HUES6 (cell line): ENCODE results near the gene TSPAN18.

Source experiments
- H3K27ac ChIP-seq: 2 replicates; pipeline ENCODE4 v1.7.0; 2013; ENCODE audit warnings: low read depth, mild to moderate bottlenecking, low read length, inconsistent platforms
- H3K27me3 ChIP-seq: 2 replicates; pipeline ENCODE4 v1.6.1; 2013; ENCODE audit warnings: low read length; ENCODE audit not compliant: control insufficient read depth, insufficient read depth
- H3K36me3 ChIP-seq: 2 replicates; pipeline ENCODE4 v1.6.1; 2013; ENCODE audit warnings: low read length; ENCODE audit not compliant: control insufficient read depth, insufficient read depth
- H3K4me1 ChIP-seq: 2 replicates; pipeline ENCODE4 v1.6.1; 2013; ENCODE audit warnings: low read length; ENCODE audit not compliant: control insufficient read depth, insufficient read depth
- H3K4me3 ChIP-seq: 2 replicates; pipeline ENCODE4 v1.5.1; 2013; ENCODE audit warnings: low read depth, low read length
- H3K9ac ChIP-seq: one replicate; pipeline ENCODE4 v1.6.1; 2013; ENCODE audit warnings: mild to moderate bottlenecking, low read length
- H3K9me3 ChIP-seq: 2 replicates; pipeline ENCODE4 v1.6.1; 2013; ENCODE audit warnings: low read depth, low read length; ENCODE audit not compliant: control insufficient read depth, insufficient read depth

TSPAN18 gene

GRCh38 chr11:44964526-44965209, 237.9 kb downstream of the TSPAN18 start:
- no peaks in the 10 kb centered on the region for H3K9me3 ChIP-seq
- H3K27me3 ChIP-seq = no peaks in the 10 kb centered on the region
- no peak overlapping the region for H3K9ac ChIP-seq
- H3K36me3 ChIP-seq = no peaks in the 10 kb centered on the region
- peaks cover 56% of the 10 kb centered on the region for H3K4me1 ChIP-seq
- no peak overlapping the region for H3K27ac ChIP-seq
- H3K4me3 ChIP-seq = no peak overlapping the region

DNA sequence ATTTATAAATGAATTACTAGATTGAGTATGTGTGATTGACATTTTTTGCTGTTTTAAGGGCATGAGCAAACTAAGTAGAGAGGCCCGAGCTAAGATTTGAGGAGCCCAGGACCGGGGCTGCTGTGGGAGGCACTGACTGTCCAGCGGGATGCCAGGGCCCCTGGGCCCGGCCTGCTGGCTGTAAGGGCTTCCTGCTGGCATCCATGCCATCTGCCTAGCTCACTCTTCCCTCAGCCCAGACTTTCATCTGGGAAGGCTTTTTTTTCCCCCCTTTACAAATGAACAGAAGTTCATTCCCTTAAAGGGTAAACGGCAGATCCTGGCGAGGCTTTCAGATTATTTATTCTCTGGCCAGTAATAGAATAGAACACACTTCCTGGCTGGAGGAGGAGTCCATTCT, 239.9 kb downstream of the TSPAN18 start:
- Histone ChIP-seq H3K27me3 (no peaks in the 10 kb centered on the region), H3K4me3 (no peak overlapping the region), H3K36me3 (no peaks in the 10 kb centered on the region), H3K9me3 (no peaks in the 10 kb centered on the region), H3K9ac (no peak overlapping the region), H3K4me1 (peaks cover 42% of the 10 kb centered on the region), H3K27ac (no peak overlapping the region)

DNA sequence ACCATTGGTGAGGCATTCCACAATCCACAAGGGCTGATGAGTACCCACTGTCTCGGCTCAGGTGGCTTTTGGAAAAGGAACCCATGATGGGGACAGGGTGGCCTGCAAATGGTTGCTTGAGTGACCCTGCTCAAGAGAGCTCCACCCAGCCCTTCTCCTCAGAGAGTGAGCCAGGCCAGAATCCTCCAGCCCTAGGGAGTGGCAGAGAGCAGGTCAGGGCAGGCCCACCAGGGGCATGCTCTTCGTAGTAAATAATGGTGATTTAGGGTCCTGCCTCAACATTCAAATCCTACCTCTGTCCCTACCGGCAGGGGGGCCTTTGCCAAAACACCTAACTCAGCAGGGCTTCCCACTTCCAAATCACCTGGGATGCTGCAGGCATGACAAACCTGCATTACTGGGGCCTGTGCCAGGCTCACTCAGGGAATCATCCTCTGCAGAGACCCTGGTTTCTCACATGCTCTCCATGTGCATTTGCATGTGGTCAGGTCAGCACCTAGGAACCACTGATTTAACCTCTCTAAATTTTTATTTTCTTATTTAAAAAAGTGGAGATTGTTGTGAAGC, 241.3 kb downstream of the TSPAN18 start:
- Histone ChIP-seq H3K4me3 (no peak overlapping the region), H3K27ac (no peak overlapping the region), H3K9ac (no peak overlapping the region), H3K4me1 (peaks cover 29% of the 10 kb centered on the region), H3K9me3 (no peaks in the 10 kb centered on the region), H3K36me3 (no peaks in the 10 kb centered on the region), H3K27me3 (no peaks in the 10 kb centered on the region)

- Histone ChIP-seq H3K27me3 (no peaks in the 10 kb centered on the region), H3K27ac (no peak overlapping the region), H3K4me3 (no peak overlapping the region), H3K9me3 (no peaks in the 10 kb centered on the region), H3K9ac (no peak overlapping the region), H3K4me1 (peaks cover 26% of the 10 kb centered on the region), H3K36me3 (no peaks in the 10 kb centered on the region)
Measured at GRCh38 chr11:44968510-44968909, 241.7 kb downstream of the TSPAN18 start.

GRCh38 chr11:44969651-44970252, 243.0 kb downstream of the TSPAN18 start:
- Histone ChIP-seq H3K27ac (no peak overlapping the region), H3K4me3 (no peak overlapping the region), H3K9ac (no peak overlapping the region), H3K36me3 (no peaks in the 10 kb centered on the region), H3K27me3 (no peaks in the 10 kb centered on the region), H3K9me3 (no peaks in the 10 kb centered on the region), H3K4me1 (peaks cover 28% of the 10 kb centered on the region)

GRCh38 chr11:44970293-44970692, 243.5 kb downstream of the TSPAN18 start:
- Histone ChIP-seq H3K27ac (no peak overlapping the region), H3K4me1 (peaks cover 23% of the 10 kb centered on the region), H3K9ac (no peak overlapping the region), H3K36me3 (no peaks in the 10 kb centered on the region), H3K4me3 (no peak overlapping the region), H3K27me3 (no peaks in the 10 kb centered on the region), H3K9me3 (no peaks in the 10 kb centered on the region)

- Histone ChIP-seq H3K4me3 (no peak overlapping the region), H3K27me3 (no peaks in the 10 kb centered on the region), H3K36me3 (no peaks in the 10 kb centered on the region), H3K9ac (no peak overlapping the region), H3K27ac (no peak overlapping the region), H3K4me1 (peaks cover 23% of the 10 kb centered on the region), H3K9me3 (no peaks in the 10 kb centered on the region)
Measured at GRCh38 chr11:44971185-44971584, 244.4 kb downstream of the TSPAN18 start.

- Histone ChIP-seq H3K9me3 (no peaks in the 10 kb centered on the region), H3K4me3 (no peak overlapping the region), H3K9ac (no peak overlapping the region), H3K36me3 (no peaks in the 10 kb centered on the region), H3K27me3 (no peaks in the 10 kb centered on the region), H3K27ac (no peak overlapping the region), H3K4me1 (peaks cover 35% of the 10 kb centered on the region)
Measured at GRCh38 chr11:44972746-44973435, 246.1 kb downstream of the TSPAN18 start.

GRCh38 chr11:44973632-44974401, 247.1 kb downstream of the TSPAN18 start:
- Histone ChIP-seq H3K36me3 (no peaks in the 10 kb centered on the region), H3K27ac (no peak overlapping the region), H3K4me3 (no peak overlapping the region), H3K9ac (no peak overlapping the region), H3K9me3 (no peaks in the 10 kb centered on the region), H3K27me3 (no peaks in the 10 kb centered on the region), H3K4me1 (peaks cover 41% of the 10 kb centered on the region)

- H3K36me3 ChIP-seq = no peaks in the 10 kb centered on the region
- no peaks in the 10 kb centered on the region for H3K9me3 ChIP-seq
- H3K4me1 ChIP-seq = peaks cover 47% of the 10 kb centered on the region
- no peak overlapping the region for H3K4me3 ChIP-seq
- H3K9ac ChIP-seq = no peak overlapping the region
- H3K27me3 ChIP-seq = no peaks in the 10 kb centered on the region
- H3K27ac ChIP-seq = no peak overlapping the region
Measured at GRCh38 chr11:44974402-44975000, 247.7 kb downstream of the TSPAN18 start.
